GM12892 (cell line): ENCODE results near the gene TBKBP1.

Experiments
- POLR2A ChIP-seq: IDR thresholded peaks from 2 replicates; pipeline ENCODE4 v1.6.1; 2011; ENCODE audit warnings: low read depth, low read length, control low read depth
- POLR2AphosphoS5 ChIP-seq: IDR thresholded peaks from 2 replicates; pipeline ENCODE4 v1.6.1; 2011; ENCODE audit warnings: low read depth, low read length, control low read depth

DNA sequence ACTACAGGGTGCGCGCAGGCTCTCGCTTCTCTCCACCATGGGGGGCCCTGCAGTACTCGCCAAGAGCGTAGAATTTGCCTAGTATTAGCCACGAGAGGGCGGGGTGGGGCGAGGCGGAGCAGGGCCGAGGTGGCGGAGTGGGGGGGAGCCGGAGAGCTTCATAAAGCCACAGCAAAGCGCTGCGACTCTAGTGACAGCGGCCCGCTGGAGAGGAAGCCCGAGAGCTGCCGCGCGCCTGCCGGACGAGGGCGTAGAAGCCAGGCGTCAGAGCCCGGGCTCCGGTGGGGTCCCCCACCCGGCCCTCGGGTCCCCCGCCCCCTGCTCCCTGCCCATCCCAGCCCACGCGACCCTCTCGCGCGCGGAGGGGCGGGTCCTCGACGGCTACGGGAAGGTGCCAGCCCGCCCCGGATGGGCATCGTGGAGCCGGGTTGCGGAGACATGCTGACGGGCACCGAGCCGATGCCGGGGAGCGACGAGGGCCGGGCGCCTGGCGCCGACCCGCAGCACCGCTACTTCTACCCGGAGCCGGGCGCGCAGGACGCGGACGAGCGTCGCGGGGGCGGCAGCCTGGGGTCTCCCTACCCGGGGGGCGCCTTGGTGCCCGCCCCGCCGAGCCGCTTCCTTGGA lies 39.2 kb downstream of the TBKBP1 start, which contains the start of gene TBX21:
- TF ChIP-seq POLR2A: no peak
- TF ChIP-seq POLR2AphosphoS5: no peak
